Nephron progenitor cell (in vitro differentiated cells): ENCODE data around the gene APOL1.

ENCODE experiments used
- DNase-seq: peaks from one replicate; pipeline ENCODE4 v3.0.0; 2021
- H3K27ac Mint-ChIP-seq: 2 replicates; pipeline ENCODE4 v1.8.0; 2021; ENCODE audit warnings: mild to moderate bottlenecking, moderate library complexity, mixed read lengths
- H3K27me3 Mint-ChIP-seq: 2 replicates; pipeline ENCODE4 v1.8.0; 2021; ENCODE audit warnings: mild to moderate bottlenecking, low read depth, mixed read lengths; ENCODE audit not compliant: poor library complexity
- H3K36me3 Mint-ChIP-seq: 2 replicates; pipeline ENCODE4 v1.8.0; 2021; ENCODE audit warnings: low read depth, mixed read lengths
- H3K4me1 Mint-ChIP-seq: 2 replicates; pipeline ENCODE4 v1.8.0; 2021; ENCODE audit warnings: mixed read lengths
- H3K4me3 Mint-ChIP-seq: 2 replicates; pipeline ENCODE4 v1.8.0; 2021; ENCODE audit warnings: mild to moderate bottlenecking, moderate library complexity, mixed read lengths
- H3K9me3 Mint-ChIP-seq: 2 replicates; pipeline ENCODE4 v1.8.0; 2021; ENCODE audit warnings: mild to moderate bottlenecking, moderate library complexity, mixed read lengths
- TF ChIP-seq, protein P1 (sequence below): fragments of 200-600 bp; sonication (generic); IDR thresholded peaks from 2 replicates; pipeline ENCODE4 v1.5.0; 2021; ENCODE audit warnings: antibody characterized with exemption

Gene APOL1

GRCh38 chr22:36311386-36312085 is 58.6 kb downstream of the APOL1 start:
- no peak for DNase-seq
- no peak overlapping the region for H3K27ac Mint-ChIP-seq
- TF ChIP-seq, protein P1, sequence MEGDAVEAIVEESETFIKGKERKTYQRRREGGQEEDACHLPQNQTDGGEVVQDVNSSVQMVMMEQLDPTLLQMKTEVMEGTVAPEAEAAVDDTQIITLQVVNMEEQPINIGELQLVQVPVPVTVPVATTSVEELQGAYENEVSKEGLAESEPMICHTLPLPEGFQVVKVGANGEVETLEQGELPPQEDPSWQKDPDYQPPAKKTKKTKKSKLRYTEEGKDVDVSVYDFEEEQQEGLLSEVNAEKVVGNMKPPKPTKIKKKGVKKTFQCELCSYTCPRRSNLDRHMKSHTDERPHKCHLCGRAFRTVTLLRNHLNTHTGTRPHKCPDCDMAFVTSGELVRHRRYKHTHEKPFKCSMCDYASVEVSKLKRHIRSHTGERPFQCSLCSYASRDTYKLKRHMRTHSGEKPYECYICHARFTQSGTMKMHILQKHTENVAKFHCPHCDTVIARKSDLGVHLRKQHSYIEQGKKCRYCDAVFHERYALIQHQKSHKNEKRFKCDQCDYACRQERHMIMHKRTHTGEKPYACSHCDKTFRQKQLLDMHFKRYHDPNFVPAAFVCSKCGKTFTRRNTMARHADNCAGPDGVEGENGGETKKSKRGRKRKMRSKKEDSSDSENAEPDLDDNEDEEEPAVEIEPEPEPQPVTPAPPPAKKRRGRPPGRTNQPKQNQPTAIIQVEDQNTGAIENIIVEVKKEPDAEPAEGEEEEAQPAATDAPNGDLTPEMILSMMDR, result no peak
- H3K36me3 Mint-ChIP-seq, result peaks cover 48% of the 10 kb centered on the region
- H3K4me3 Mint-ChIP-seq, result no peak overlapping the region
- no peaks in the 10 kb centered on the region for H3K4me1 Mint-ChIP-seq
- H3K27me3 Mint-ChIP-seq, result no peaks in the 10 kb centered on the region
- no peaks in the 10 kb centered on the region for H3K9me3 Mint-ChIP-seq

- H3K36me3 Mint-ChIP-seq, result peaks cover 61% of the 10 kb centered on the region
Observed at GRCh38 chr22:36315325-36315724, 62.4 kb downstream of the APOL1 start.

DNA sequence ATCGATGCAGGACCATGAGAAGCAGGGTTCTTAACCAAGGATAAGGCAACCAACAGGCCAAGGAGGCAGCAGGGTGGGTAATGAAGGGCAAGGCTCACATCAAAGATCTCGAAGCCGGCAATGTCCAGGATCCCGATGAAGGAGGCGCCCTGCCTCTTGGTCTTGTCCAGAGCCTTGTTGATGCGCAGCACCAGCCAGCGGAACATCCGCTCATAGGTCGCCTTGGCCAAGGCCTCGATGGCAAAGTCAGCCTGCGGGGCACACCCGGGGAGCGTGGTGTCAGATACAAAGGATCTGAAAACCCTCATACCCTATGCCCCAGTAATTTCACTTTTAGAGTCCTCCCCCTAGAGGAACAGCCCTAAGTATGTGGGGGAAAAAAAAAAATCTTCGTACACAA is 63.5 kb downstream of the APOL1 start:
- DNase-seq, result no peak
- Mint-ChIP-seq H3K27me3 (no peaks in the 10 kb centered on the region), H3K4me3 (no peak overlapping the region), H3K36me3 (peaks cover 67% of the 10 kb centered on the region), H3K27ac (peak overlapping the region; percentile 58), H3K4me1 (no peaks in the 10 kb centered on the region), H3K9me3 (no peaks in the 10 kb centered on the region)
- TF ChIP-seq, protein P1, result no peak

More at GRCh38 chr22:36315325-36315724, 62.4 kb downstream of the APOL1 start:
- no peak for DNase-seq
- Mint-ChIP-seq H3K4me1 (no peaks in the 10 kb centered on the region), H3K27ac (peak overlapping the region; percentile 66), H3K4me3 (no peak overlapping the region), H3K9me3 (no peaks in the 10 kb centered on the region), H3K27me3 (no peaks in the 10 kb centered on the region)
- TF ChIP-seq, protein P1, result no peak
